ENCODE measurements around the gene SLC12A6.

DNA sequence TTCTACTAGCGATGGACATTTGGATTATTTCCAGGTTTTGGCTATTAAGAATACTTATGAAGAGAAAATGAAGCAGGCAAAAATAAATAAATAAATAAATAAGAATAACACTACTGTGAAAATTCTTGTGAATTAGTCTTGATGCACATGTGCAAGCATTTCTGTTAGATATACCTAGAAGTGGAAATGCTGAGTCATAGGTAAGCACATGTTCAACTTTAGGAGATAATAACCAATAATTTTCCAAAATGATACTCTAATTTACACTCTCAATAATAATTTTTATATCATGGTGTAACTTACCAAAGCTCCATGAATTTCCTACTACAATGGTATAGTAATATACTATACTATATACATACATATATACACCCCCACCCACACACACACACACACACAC is 89.4 kb downstream of the SLC12A6 start:
- TF ChIP-seq, protein P1, sequence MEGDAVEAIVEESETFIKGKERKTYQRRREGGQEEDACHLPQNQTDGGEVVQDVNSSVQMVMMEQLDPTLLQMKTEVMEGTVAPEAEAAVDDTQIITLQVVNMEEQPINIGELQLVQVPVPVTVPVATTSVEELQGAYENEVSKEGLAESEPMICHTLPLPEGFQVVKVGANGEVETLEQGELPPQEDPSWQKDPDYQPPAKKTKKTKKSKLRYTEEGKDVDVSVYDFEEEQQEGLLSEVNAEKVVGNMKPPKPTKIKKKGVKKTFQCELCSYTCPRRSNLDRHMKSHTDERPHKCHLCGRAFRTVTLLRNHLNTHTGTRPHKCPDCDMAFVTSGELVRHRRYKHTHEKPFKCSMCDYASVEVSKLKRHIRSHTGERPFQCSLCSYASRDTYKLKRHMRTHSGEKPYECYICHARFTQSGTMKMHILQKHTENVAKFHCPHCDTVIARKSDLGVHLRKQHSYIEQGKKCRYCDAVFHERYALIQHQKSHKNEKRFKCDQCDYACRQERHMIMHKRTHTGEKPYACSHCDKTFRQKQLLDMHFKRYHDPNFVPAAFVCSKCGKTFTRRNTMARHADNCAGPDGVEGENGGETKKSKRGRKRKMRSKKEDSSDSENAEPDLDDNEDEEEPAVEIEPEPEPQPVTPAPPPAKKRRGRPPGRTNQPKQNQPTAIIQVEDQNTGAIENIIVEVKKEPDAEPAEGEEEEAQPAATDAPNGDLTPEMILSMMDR (conservative IDR thresholded peaks at IDR 0.05; ENCODE audit: low read length) = no peak
- TF ChIP-seq EZH2phosphoT487 (IDR thresholded peaks at IDR 0.05; ENCODE audit: borderline replicate concordance) = no peak
